ENCODE results near the gene LEFTY1. TPM values are rescaled to one million over a fixed set of nuclear protein-coding genes. Genes with fewer than 3 reads are reported as not detected.

Gene LEFTY1
- total and polyA plus RNA-seq, 2 of the 4 experiments (the other 2 are of a cell fraction): not detected

GRCh38 chr1:225880222-225880588 is 8.7 kb downstream of the LEFTY1 start:
- no peak for DNase-seq

More at GRCh38 chr1:225880222-225880588, 8.7 kb downstream of the LEFTY1 start:
- Histone ChIP-seq H4K8ac (ENCODE audit: low read depth in 2 of 2, low read length in 2 of 2) (no peak overlapping the region), H4K5ac (ENCODE audit: low read depth, low read length) (no peak overlapping the region), H2BK5ac (ENCODE audit: low read depth, low read length, poor library complexity, severe bottlenecking) (no peak overlapping the region), H3K9me1 (ENCODE audit: insufficient read depth, low read length) (peaks cover 11% of the 10 kb centered on the region), H2BK20ac (ENCODE audit: low read depth, low read length) (no peak overlapping the region), H3K4me2 (ENCODE audit: low read depth, low read length) (no peak overlapping the region), H3K9ac (ENCODE audit: low read depth, low read length) (no peak overlapping the region), H4K91ac (ENCODE audit: insufficient read depth, low read depth, low read length) (no peak overlapping the region), H3K4ac (ENCODE audit: low read depth, low read length) (no peak overlapping the region), H2BK120ac (ENCODE audit: low read depth, low read length) (no peak overlapping the region), H2AK5ac (ENCODE audit: low read depth, low read length) (no peak overlapping the region), H2AK9ac (replicated peaks; ENCODE audit: low read depth, low read length, poor library complexity) (no peak overlapping the region), H3K36me3 (ENCODE audit: control insufficient read depth, insufficient read depth, low read length) (peaks cover 10% of the 10 kb centered on the region; the same call in 1 of the 2 replicates), H3K9me3 (ENCODE audit: control insufficient read depth, insufficient read depth, low read length) (no peaks in the 10 kb centered on the region), H3K79me1 (ENCODE audit: low read depth in 1 of 2, low read length in 2 of 2) (peaks cover 21 to 71% of the 10 kb centered on the region in 2 experiments), H2BK15ac (ENCODE audit: low read depth, low read length) (no peak overlapping the region), H3K27me3 (ENCODE audit: control insufficient read depth, insufficient read depth, low read length) (no peaks in the 10 kb centered on the region), H2AFZ (replicated peaks; ENCODE audit: low read length, poor library complexity) (no peak overlapping the region), H3K4me1 (ENCODE audit: control insufficient read depth, insufficient read depth, low read length) (peaks cover 12% of the 10 kb centered on the region; the same call in 1 of the 2 replicates), H3K14ac (replicated peaks; ENCODE audit: low read depth, low read length) (no peak overlapping the region), H3K27ac (ENCODE audit: insufficient read depth, low read length) (no peak overlapping the region), H3K56ac (ENCODE audit: extremely low read depth, insufficient read depth, low read length) (no peak overlapping the region), H3K4me3 (ENCODE audit: insufficient read depth, low read depth, low read length) (no peak overlapping the region), H3K23ac (ENCODE audit: low read depth, low read length) (no peak overlapping the region), H3K18ac (ENCODE audit: low read depth, low read length) (no peak overlapping the region), H4K20me1 (ENCODE audit: insufficient read depth, low read length) (peaks cover 35% of the 10 kb centered on the region)
- WGBS, 2 experiments (ENCODE audit: extremely low coverage in 2 of 2, insufficient read length in 1 of 2): 80% methylated on average over 1 of the region's 2 CpGs; no CpG with 5 or more reads in 1 of the 2 experiments
- in situ Hi-C loops (cut with MboI; ENCODE audit: low sequenced_read_pairs) (no loop called here), intact Hi-C loops (cut with micrococcal nuclease) (no loop called here), dilution Hi-C loops (cut with HindIII; ENCODE audit: low sequenced_read_pairs, unreplicated experiment) (no loop called here)
- ChIA-PET CTCF (interaction anchor here (0.9 kb wide), 1 partner anchor 118 kb away, joined by 3 read pairs; no protein-coding TSS in a partner anchor), POLR2A (ENCODE audit: unreplicated experiment) (no interaction called here)
- no peak for ATAC-seq (ENCODE audit: low read depth)
- TF ChIP-seq MAZ (IDR thresholded peaks at IDR 0.05; ENCODE audit: borderline replicate concordance, low read depth, low read length): no peak
- TF ChIP-seq RFX5 (IDR thresholded peaks at IDR 0.05; ENCODE audit: low read depth, low read length): no peak
- TF ChIP-seq MXI1 (IDR thresholded peaks at IDR 0.05; ENCODE audit: borderline replicate concordance, low read depth, low read length): no peak
- TF ChIP-seq, protein P1, sequence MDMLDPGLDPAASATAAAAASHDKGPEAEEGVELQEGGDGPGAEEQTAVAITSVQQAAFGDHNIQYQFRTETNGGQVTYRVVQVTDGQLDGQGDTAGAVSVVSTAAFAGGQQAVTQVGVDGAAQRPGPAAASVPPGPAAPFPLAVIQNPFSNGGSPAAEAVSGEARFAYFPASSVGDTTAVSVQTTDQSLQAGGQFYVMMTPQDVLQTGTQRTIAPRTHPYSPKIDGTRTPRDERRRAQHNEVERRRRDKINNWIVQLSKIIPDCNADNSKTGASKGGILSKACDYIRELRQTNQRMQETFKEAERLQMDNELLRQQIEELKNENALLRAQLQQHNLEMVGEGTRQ (IDR thresholded peaks at IDR 0.05; ENCODE audit: low read depth, low read length): no peak
- no peak for TF ChIP-seq CHD1 (IDR thresholded peaks at IDR 0.05; ENCODE audit: low read depth, low read length)
- no peak for TF ChIP-seq CTCF (conservative IDR thresholded peaks at IDR 0.05; ENCODE audit: low read depth, low read length)
- TF ChIP-seq RAD21 (IDR thresholded peaks at IDR 0.05; ENCODE audit: low read length): no peak
- TF ChIP-seq BHLHE40 (IDR thresholded peaks at IDR 0.05; ENCODE audit: low read depth, low read length): no peak
- TF ChIP-seq FOS (IDR thresholded peaks at IDR 0.05; ENCODE audit: low read depth, low read length): no peak
- no peak for TF ChIP-seq ELK1 (IDR thresholded peaks at IDR 0.05; ENCODE audit: borderline replicate concordance, low read depth, low read length)
- no peak for TF ChIP-seq CEBPB (IDR thresholded peaks at IDR 0.05; ENCODE audit: low read depth, low read length)
- TF ChIP-seq MAFK (IDR thresholded peaks at IDR 0.05; ENCODE audit: low read depth, low read length): no peak
- TF ChIP-seq RCOR1 (IDR thresholded peaks at IDR 0.05; ENCODE audit: insufficient replicate concordance, low read length): no peak
- no peak for TF ChIP-seq SMC3 (IDR thresholded peaks at IDR 0.05; ENCODE audit: low read depth, low read length)
- TF ChIP-seq NFE2L2 (IDR thresholded peaks at IDR 0.05; ENCODE audit: low read depth, low read length): no peak
- no peak for TF ChIP-seq POLR2A (IDR thresholded peaks at IDR 0.05; ENCODE audit: low read depth, low read length)
- TSS peak; percentile 43 for BruUV-seq (replicated peaks)
